ENCODE data around the gene RHOBTB3.

The RHOBTB3 gene

DNA sequence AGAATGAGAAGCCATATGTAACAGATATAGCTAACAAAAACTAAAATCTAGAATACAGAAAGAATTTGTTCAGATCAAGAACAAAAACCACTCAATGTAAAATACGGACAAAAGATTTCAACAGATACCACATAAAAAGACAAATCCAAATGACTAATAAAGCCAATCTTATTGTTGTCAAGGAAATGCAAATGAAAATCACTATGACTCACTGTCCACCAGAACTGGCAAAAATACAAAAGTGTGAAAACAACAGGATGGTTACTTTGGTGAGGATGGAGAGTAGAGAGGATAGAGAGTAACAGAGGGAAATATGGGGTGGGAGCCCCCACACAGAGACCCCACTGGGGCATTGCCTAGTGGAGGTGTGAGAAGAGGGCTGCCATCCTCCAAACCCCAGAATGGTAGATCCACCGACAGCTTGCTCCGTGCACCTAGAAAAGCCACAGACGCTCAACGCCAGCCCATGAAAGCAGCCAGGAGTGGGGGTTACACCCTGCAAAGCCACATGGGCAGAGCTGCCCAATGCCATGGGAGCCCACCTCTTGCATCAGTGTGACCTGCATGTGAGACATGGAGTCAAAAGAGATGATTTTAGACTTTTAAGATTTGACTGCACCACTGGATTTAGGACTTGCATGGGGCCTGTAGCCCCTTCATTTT is 15.2 kb upstream of the RHOBTB3 start:
- Histone ChIP-seq H3K4me1 (ENCODE audit: control insufficient read depth in 1 of 2, insufficient read depth in 2 of 2, low read length in 2 of 2) (no peaks in the 10 kb centered on the region), H3K9me3 (ENCODE audit: control insufficient read depth in 1 of 2, low read length in 2 of 2) (no peaks in the 10 kb centered on the region), H3K36me3 (ENCODE audit: control insufficient read depth in 1 of 2, insufficient read depth in 2 of 2, low read length in 2 of 2) (no peaks in the 10 kb centered on the region), H3K27me3 (ENCODE audit: low read depth, low read length) (no peaks in the 10 kb centered on the region), H3K27ac (ENCODE audit: low read length) (no peak overlapping the region), H3K4me3 (ENCODE audit: low read depth in 1 of 2, low read length in 2 of 2) (no peak overlapping the region)

GRCh38 chr5:95717439-95717838 is 13.7 kb upstream of the RHOBTB3 start:
- no peaks in the 10 kb centered on the region for H3K9me3 ChIP-seq (ENCODE audit: control insufficient read depth in 1 of 2, low read length in 2 of 2)
- no peak overlapping the region for H3K27ac ChIP-seq (ENCODE audit: low read length)
- no peaks in the 10 kb centered on the region for H3K27me3 ChIP-seq (ENCODE audit: low read depth, low read length)
- H3K4me1 ChIP-seq (ENCODE audit: control insufficient read depth in 1 of 2, insufficient read depth in 2 of 2, low read length in 2 of 2): peaks cover 0 to 6% of the 10 kb centered on the region in 2 donors
- no peaks in the 10 kb centered on the region for H3K36me3 ChIP-seq (ENCODE audit: control insufficient read depth in 1 of 2, insufficient read depth in 2 of 2, low read length in 2 of 2)
- no peak overlapping the region for H3K4me3 ChIP-seq (ENCODE audit: low read depth in 1 of 2, low read length in 2 of 2)

DNA sequence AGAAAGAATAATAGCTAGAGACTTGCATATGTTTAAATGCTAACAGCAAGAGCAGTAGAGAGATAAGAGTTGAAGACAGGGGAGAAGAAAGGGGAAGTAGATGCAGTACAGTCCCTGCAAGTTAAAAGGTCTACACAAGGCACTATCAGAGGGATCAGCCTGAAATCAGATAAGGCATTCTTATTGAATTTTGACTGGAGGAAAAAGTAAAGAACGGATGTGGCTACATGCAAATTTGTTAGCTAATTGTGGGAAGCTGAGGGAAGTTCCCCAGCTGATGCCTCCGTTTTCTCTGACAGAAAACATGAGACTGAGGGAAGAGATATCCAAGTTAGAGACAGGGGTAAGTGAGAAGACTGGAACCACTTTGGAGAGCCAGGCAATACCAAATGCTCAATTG is 12.9 kb upstream of the RHOBTB3 start:
- H3K4me3 ChIP-seq (ENCODE audit: low read depth in 1 of 2, low read length in 2 of 2): no peak overlapping the region
- H3K27ac ChIP-seq (ENCODE audit: low read length): no peak overlapping the region
- no peaks in the 10 kb centered on the region for H3K9me3 ChIP-seq (ENCODE audit: control insufficient read depth in 1 of 2, low read length in 2 of 2)
- no peaks in the 10 kb centered on the region for H3K36me3 ChIP-seq (ENCODE audit: control insufficient read depth in 1 of 2, insufficient read depth in 2 of 2, low read length in 2 of 2)
- H3K4me1 ChIP-seq (ENCODE audit: control insufficient read depth in 1 of 2, insufficient read depth in 2 of 2, low read length in 2 of 2): peaks cover 0 to 6% of the 10 kb centered on the region in 2 donors
- H3K27me3 ChIP-seq (ENCODE audit: low read depth, low read length): no peaks in the 10 kb centered on the region

- no peaks in the 10 kb centered on the region for H3K9me3 ChIP-seq (ENCODE audit: control insufficient read depth in 1 of 2, low read length in 2 of 2)
- H3K36me3 ChIP-seq (ENCODE audit: control insufficient read depth in 1 of 2, insufficient read depth in 2 of 2, low read length in 2 of 2): no peaks in the 10 kb centered on the region
- no peak overlapping the region for H3K4me3 ChIP-seq (ENCODE audit: low read depth in 1 of 2, low read length in 2 of 2)
- H3K4me1 ChIP-seq (ENCODE audit: control insufficient read depth in 1 of 2, insufficient read depth in 2 of 2, low read length in 2 of 2): peaks cover 0 to 10% of the 10 kb centered on the region in 2 donors
- H3K27me3 ChIP-seq (ENCODE audit: low read depth, low read length): no peaks in the 10 kb centered on the region
- no peak overlapping the region for H3K27ac ChIP-seq (ENCODE audit: low read length)
Measured at GRCh38 chr5:95718738-95719137, 12.4 kb upstream of the RHOBTB3 start.

GRCh38 chr5:95720094-95720786 is 10.9 kb upstream of the RHOBTB3 start:
- Histone ChIP-seq H3K9me3 (ENCODE audit: control insufficient read depth in 1 of 2, low read length in 2 of 2) (no peaks in the 10 kb centered on the region), H3K4me1 (ENCODE audit: control insufficient read depth in 1 of 2, insufficient read depth in 2 of 2, low read length in 2 of 2) (peaks cover 0 to 10% of the 10 kb centered on the region in 2 donors), H3K4me3 (ENCODE audit: low read depth in 1 of 2, low read length in 2 of 2) (no peak overlapping the region), H3K27ac (ENCODE audit: low read length) (no peak overlapping the region), H3K27me3 (ENCODE audit: low read depth, low read length) (no peaks in the 10 kb centered on the region), H3K36me3 (ENCODE audit: control insufficient read depth in 1 of 2, insufficient read depth in 2 of 2, low read length in 2 of 2) (no peaks in the 10 kb centered on the region)

GRCh38 chr5:95721582-95722295 is 9.4 kb upstream of the RHOBTB3 start:
- Histone ChIP-seq H3K4me3 (ENCODE audit: low read depth in 1 of 2, low read length in 2 of 2) (no peak overlapping the region), H3K36me3 (ENCODE audit: control insufficient read depth in 1 of 2, insufficient read depth in 2 of 2, low read length in 2 of 2) (no peaks in the 10 kb centered on the region), H3K4me1 (ENCODE audit: control insufficient read depth in 1 of 2, insufficient read depth in 2 of 2, low read length in 2 of 2) (peaks cover 0 to 10% of the 10 kb centered on the region in 2 donors), H3K27ac (ENCODE audit: low read length) (no peak overlapping the region), H3K27me3 (ENCODE audit: low read depth, low read length) (no peaks in the 10 kb centered on the region), H3K9me3 (ENCODE audit: control insufficient read depth in 1 of 2, low read length in 2 of 2) (no peaks in the 10 kb centered on the region)

GRCh38 chr5:95723632-95724369 is 7.3 kb upstream of the RHOBTB3 start:
- Histone ChIP-seq H3K4me3 (ENCODE audit: low read depth in 1 of 2, low read length in 2 of 2) (no peak overlapping the region), H3K27ac (ENCODE audit: low read length) (no peak overlapping the region), H3K4me1 (ENCODE audit: control insufficient read depth in 1 of 2, insufficient read depth in 2 of 2, low read length in 2 of 2) (peaks cover 3 to 10% of the 10 kb centered on the region in 2 donors), H3K36me3 (ENCODE audit: control insufficient read depth in 1 of 2, insufficient read depth in 2 of 2, low read length in 2 of 2) (no peaks in the 10 kb centered on the region), H3K9me3 (ENCODE audit: control insufficient read depth in 1 of 2, low read length in 2 of 2) (no peaks in the 10 kb centered on the region), H3K27me3 (ENCODE audit: low read depth, low read length) (no peaks in the 10 kb centered on the region)

DNA sequence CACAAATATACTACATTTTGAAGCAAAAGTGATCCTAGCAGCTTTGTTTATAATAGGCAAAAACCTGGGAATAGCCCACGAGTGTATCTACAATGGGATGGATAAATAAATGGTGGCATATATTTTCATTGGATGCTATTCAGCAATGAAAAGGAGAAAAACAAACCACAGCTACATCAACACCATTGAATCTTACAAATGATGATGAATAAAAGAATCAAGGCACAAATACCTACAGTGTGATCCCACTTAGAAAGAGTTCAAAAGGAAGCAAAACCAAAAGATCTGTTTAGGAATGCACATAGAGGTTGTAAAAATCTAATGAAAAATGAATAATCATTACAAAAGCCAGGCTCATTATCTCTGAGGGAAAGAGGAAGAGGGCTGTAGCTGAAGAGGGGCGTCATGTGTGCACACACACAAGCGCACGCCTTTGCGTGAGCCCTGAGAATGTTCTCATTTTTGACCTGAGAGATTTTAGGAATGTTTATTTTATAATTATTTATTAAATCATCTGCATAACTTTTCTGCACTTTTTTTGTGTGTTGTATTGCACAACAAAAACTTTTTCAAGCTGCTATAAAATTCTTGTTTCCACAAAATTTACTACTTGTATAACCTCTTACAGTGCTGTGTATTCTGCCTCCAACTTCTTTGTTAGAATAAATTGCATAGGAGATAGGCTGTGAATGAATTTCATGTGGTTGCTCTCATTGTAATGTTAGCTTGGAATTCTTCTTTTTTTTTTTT is 5.9 kb upstream of the RHOBTB3 start:
- Histone ChIP-seq H3K4me3 (ENCODE audit: low read depth in 1 of 2, low read length in 2 of 2) (no peak overlapping the region), H3K4me1 (ENCODE audit: control insufficient read depth in 1 of 2, insufficient read depth in 2 of 2, low read length in 2 of 2) (peaks cover 3 to 16% of the 10 kb centered on the region in 2 donors), H3K9me3 (ENCODE audit: control insufficient read depth in 1 of 2, low read length in 2 of 2) (no peaks in the 10 kb centered on the region), H3K27ac (ENCODE audit: low read length) (no peak overlapping the region), H3K36me3 (ENCODE audit: control insufficient read depth in 1 of 2, insufficient read depth in 2 of 2, low read length in 2 of 2) (no peaks in the 10 kb centered on the region), H3K27me3 (ENCODE audit: low read depth, low read length) (no peaks in the 10 kb centered on the region)

- no peak overlapping the region for H3K4me3 ChIP-seq (ENCODE audit: low read depth in 1 of 2, low read length in 2 of 2)
- peaks cover 3 to 16% of the 10 kb centered on the region in 2 donors for H3K4me1 ChIP-seq (ENCODE audit: control insufficient read depth in 1 of 2, insufficient read depth in 2 of 2, low read length in 2 of 2)
- H3K27ac ChIP-seq (ENCODE audit: low read length): no peak overlapping the region
Measured at GRCh38 chr5:95725937-95726810, 5.0 kb upstream of the RHOBTB3 start.

More at GRCh38 chr5:95725937-95726810, 5.0 kb upstream of the RHOBTB3 start:
- Histone ChIP-seq H3K36me3 (ENCODE audit: control insufficient read depth in 1 of 2, insufficient read depth in 2 of 2, low read length in 2 of 2) (no peaks in the 10 kb centered on the region), H3K27me3 (ENCODE audit: low read depth, low read length) (no peaks in the 10 kb centered on the region), H3K9me3 (ENCODE audit: control insufficient read depth in 1 of 2, low read length in 2 of 2) (no peaks in the 10 kb centered on the region)
